Common myeloid progenitor, CD34-positive (primary cell): ENCODE data around the gene TBCEL.
A peak's percentile ranks its signal among the peaks of the same experiment; 100 is the strongest.

Source experiments
- CTCF ChIA-PET: fragments of 350-600 bp; sonication (Branson Sonifier 250); formaldehyde crosslinking; loops from one replicate; lab custom pipeline; 2021; ENCODE audit warnings: antibody characterized with exemption; lab: Charles Lee
- POLR2A ChIA-PET: fragments of 350-600 bp; sonication (Branson Sonifier 250); formaldehyde crosslinking; loops from one replicate; lab custom pipeline; 2021; ENCODE audit warnings: antibody characterized with exemption; lab: Charles Lee
- DNase-seq, 3 donors: peaks; one replicate each; pipeline versions ENCODE4 v3.0.0 to v3.0.0-alpha.2; 2013
- H3K27ac ChIP-seq, 2 experiments: 1 replicate in 1 of 2; 2 replicates in 1 of 2; pipeline ENCODE4 v1.7.0; 2013; ENCODE audit warnings: inconsistent platforms in 2 of 2, low read length in 2 of 2, mild to moderate bottlenecking in 2 of 2, low read depth in 1 of 2, moderate library complexity in 1 of 2; ENCODE audit not compliant: severe bottlenecking in 2 of 2, insufficient read depth in 1 of 2, poor library complexity in 1 of 2
- H3K27me3 ChIP-seq, 5 experiments: replicated peaks in 2 of 5; 1 replicate in 3 of 5; 2 replicates in 2 of 5; pipeline versions ENCODE4 v1.6.1 to v1.7.0; 2013; ENCODE audit warnings: low read length in 4 of 5, mild to moderate bottlenecking in 2 of 5, moderate library complexity in 2 of 5, inconsistent platforms in 1 of 5; ENCODE audit not compliant: insufficient read depth in 5 of 5, control insufficient read depth in 4 of 5
- H3K36me3 ChIP-seq, 4 experiments: 1 replicate in 2 of 4; 2 replicates in 2 of 4; pipeline versions ENCODE4 v1.6.1 to v1.7.0; 2013; ENCODE audit warnings: low read length in 3 of 4, control low read depth in 1 of 4, mild to moderate bottlenecking in 1 of 4; ENCODE audit not compliant: control insufficient read depth in 4 of 4, insufficient read depth in 4 of 4
- H3K4me1 ChIP-seq, 4 experiments: 1 replicate in 3 of 4; 2 replicates in 1 of 4; pipeline versions ENCODE4 v1.6.1 to v1.7.1; 2013; ENCODE audit warnings: low read length in 3 of 4, mild to moderate bottlenecking in 3 of 4, control low read depth in 1 of 4, inconsistent platforms in 1 of 4, moderate library complexity in 1 of 4; ENCODE audit not compliant: control insufficient read depth in 4 of 4, insufficient read depth in 4 of 4; ENCODE audit errors: control extremely low read depth in 1 of 4
- H3K4me3 ChIP-seq, 7 experiments: 1 replicate in 4 of 7; 2 replicates in 3 of 7; pipeline versions ENCODE4 v1.5.1 to v1.7.0; 2013; ENCODE audit warnings: mild to moderate bottlenecking in 7 of 7, low read length in 6 of 7, moderate library complexity in 6 of 7, inconsistent platforms in 2 of 7, low read depth in 2 of 7, control low read depth in 1 of 7; ENCODE audit not compliant: insufficient read depth in 4 of 7, control insufficient read depth in 1 of 7; ENCODE audit errors: extremely low read depth in 1 of 7
- H3K9me3 ChIP-seq, 5 experiments: 1 replicate in 4 of 5; 2 replicates in 1 of 5; pipeline versions ENCODE4 v1.6.1 to v1.7.1; 2013; ENCODE audit warnings: low read length in 4 of 5, mild to moderate bottlenecking in 2 of 5, inconsistent platforms in 1 of 5, low read depth in 1 of 5, moderate library complexity in 1 of 5; ENCODE audit not compliant: control insufficient read depth in 4 of 5, insufficient read depth in 2 of 5; ENCODE audit errors: control extremely low read depth in 1 of 5
- WGBS: methylation state at CpG from one replicate; pipeline ENCODE4 v1.1.5; 2013; ENCODE audit not compliant: insufficient coverage; 5-methylcytosine and 5-hydroxymethylcytosine counted together

Gene TBCEL

DNA sequence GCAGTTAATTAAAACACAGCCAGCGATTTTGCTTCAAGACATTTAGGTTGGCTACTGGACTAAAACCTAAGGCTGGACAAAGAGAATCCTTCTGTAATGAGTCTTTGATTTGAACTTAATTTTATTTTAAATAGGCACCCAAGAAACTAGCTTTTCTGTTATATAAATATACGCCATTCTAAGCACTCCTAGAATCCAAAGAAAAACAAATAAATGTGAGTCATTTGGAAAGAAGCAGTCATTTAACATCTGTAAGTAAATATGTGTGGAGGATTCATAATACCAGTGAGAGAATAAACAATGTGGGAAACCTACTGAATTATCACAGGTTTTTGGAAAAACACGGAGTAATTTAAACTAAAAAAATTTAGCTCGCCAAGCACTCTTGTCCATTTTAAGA, 76.0 kb downstream of the TBCEL start:
- POLR2A ChIA-PET: no interaction called here
- H3K27ac ChIP-seq: no peak overlapping the region
- H3K4me3 ChIP-seq: no peak overlapping the region
- no peak for DNase-seq
- H3K9me3 ChIP-seq: no peaks in the 10 kb centered on the region
- no peaks in the 10 kb centered on the region for H3K4me1 ChIP-seq
- WGBS: 100% methylated on average over 1 of the region's 4 CpGs
- no peaks in the 10 kb centered on the region for H3K36me3 ChIP-seq
- H3K27me3 ChIP-seq: peaks cover 0 to 3% (median 0%) of the 10 kb centered on the region in 5 experiments
- CTCF ChIA-PET: no interaction called here

DNA sequence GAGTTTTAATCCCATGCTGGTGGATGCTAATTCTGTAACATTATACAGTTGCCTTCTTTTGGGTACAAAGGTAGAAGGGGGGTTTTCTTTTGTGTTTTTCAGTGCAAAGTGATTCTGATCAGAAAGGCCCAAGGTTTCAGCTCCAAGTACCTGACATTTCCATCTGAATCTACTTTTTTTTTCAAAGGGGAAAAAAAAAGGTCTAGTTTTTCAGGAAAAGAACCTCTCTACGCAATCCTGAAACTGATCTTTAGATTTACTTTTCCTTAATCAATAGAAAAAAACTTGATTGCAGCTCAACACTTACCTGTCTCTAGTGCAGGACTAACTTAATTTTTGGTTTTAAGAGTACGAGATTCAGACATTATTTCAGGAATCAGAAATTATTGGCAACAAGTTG, 77.0 kb downstream of the TBCEL start, which contains the start of gene TECTA:
TSS of gene TECTA (plus strand) at position 301 of the 400 bp plus-strand sequence. CDS start 1,423 bp downstream, outside the sequence.
- no peaks in the 10 kb centered on the region for H3K36me3 ChIP-seq
- H3K4me1 ChIP-seq: no peaks in the 10 kb centered on the region
- H3K4me3 ChIP-seq: no peak within 1 kb of the TSS
- ChIA-PET CTCF (no interaction called here), POLR2A (no interaction called here)
- WGBS: 100% methylated on average over 1 of the region's 2 CpGs
- peaks cover 0 to 2% (median 0%) of the 10 kb centered on the region in 5 experiments for H3K27me3 ChIP-seq
- no peak for DNase-seq
- no peak within 1 kb of the TSS for H3K27ac ChIP-seq
- no peaks in the 10 kb centered on the region for H3K9me3 ChIP-seq

DNA sequence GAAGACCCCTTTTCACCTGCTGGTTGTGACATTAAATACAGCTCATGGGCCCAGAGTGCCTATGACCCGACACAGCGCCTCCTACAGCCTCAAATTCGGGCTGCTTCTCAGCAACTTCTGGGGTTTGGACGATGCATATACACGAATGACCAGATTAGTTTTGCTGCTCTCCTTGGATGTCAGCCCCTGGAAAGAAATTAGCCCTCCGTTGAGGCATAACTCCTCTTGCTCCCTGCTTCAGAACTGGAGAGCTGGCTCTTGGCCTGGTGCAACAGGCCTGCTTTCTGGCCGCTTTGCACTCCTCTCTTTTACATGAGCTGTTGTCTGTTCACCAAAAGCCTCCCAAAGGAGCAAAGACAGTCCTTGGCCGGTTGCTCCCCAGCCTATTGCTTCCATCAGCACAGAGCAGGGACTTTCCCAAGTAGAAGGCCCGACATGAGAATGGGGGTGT, 80.4 kb downstream of the TBCEL start:
- WGBS: 98% methylated on average over 7 of the region's 9 CpGs
- H3K27me3 ChIP-seq: peaks cover 0 to 2% (median 0%) of the 10 kb centered on the region in 5 experiments
- DNase-seq: peak in 1 of 3 donors; percentile 8
- no peak overlapping the region for H3K4me3 ChIP-seq
- H3K36me3 ChIP-seq: no peaks in the 10 kb centered on the region
- peaks cover 0 to 7% (median 2%) of the 10 kb centered on the region in 4 experiments for H3K4me1 ChIP-seq
- POLR2A ChIA-PET: no interaction called here
- no peak overlapping the region for H3K27ac ChIP-seq
- CTCF ChIA-PET: interaction anchor here (1.3 kb wide), 1 partner anchor 90 kb away, joined by 3 read pairs; no protein-coding TSS in a partner anchor
- no peaks in the 10 kb centered on the region for H3K9me3 ChIP-seq

DNA sequence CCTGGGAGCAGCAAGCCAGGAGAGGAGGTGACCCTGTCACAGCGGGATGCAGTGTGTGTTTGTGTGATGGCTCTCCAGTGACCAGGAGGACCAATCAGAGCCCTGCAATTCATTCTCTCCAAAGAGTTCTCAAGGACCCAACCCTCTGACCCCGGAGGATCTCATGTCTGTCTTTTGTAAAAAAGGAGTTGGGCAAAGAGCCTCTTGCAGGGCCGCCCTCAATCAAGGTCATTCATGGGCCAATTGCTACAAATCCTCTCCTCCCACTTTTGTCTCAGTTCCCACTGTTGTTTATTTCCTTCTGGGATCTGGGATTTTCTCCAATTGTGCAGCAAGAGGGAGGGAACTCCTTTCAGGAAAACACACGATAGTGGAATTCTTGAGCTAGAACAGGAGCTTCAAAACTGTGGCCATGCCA, 81.2 kb downstream of the TBCEL start:
- ChIA-PET POLR2A (no interaction called here), CTCF (interaction anchor here (0.8 to 1.1 kb wide), 4 partner anchors 15 to 594 kb away, joined by 3 to 4 read pairs (median 3); partner anchors contain the start of gene GRIK4)
- WGBS: 100% methylated on average over 3 of the region's 4 CpGs

DNA sequence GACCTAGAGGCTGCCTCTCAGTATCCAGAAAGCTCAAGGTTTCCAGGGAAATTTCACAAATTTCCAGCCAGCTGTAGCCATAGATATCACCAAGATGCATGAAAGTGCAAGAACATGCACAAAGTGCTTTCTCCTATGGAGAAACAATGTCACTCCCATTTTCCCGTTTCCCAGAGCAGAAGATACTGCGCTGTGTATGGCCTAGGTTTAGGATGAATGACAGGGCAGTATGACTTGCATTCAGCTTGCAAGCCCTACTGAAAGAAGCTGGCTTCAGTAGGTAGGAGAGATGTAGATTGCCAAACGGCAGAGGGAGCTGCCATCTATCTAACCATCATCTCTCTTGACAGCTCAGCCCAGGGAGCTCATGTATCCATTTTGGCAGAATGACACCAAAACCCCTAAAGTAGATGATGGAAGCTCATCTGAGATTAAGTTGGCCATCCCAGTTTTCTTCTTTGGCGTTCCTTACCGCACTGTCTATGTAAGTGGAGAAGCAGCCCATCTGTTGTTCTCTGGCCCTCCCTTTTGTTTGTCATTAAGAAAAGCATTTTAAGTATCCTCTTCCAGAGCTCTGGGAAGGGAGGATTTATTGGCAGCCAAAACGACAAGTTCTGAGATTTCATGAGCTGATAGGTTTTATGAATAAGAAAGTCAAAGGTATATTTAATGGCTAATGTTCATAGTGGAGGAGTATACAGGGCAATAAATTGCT, 81.7 kb downstream of the TBCEL start:
- Histone ChIP-seq H3K9me3 (no peaks in the 10 kb centered on the region), H3K36me3 (no peaks in the 10 kb centered on the region), H3K4me1 (peaks cover 0 to 12% (median 5%) of the 10 kb centered on the region in 4 experiments), H3K4me3 (no peak overlapping the region), H3K27me3 (peaks cover 0 to 2% (median 0%) of the 10 kb centered on the region in 5 experiments), H3K27ac (no peak overlapping the region)
- WGBS: 92% methylated on average over 5 of the region's 6 CpGs
- ChIA-PET CTCF (interaction anchor here (0.8 to 1.1 kb wide), 4 partner anchors 16 to 594 kb away, joined by 3 to 4 read pairs (median 3); partner anchors contain the start of gene GRIK4), POLR2A (no interaction called here)
- no peak for DNase-seq

More for the DNA sequence above, 81.2 kb downstream of the TBCEL start:
- Histone ChIP-seq H3K36me3 (no peaks in the 10 kb centered on the region), H3K27me3 (peaks cover 0 to 2% (median 0%) of the 10 kb centered on the region in 5 experiments), H3K4me1 (peaks cover 0 to 12% (median 5%) of the 10 kb centered on the region in 4 experiments), H3K27ac (no peak overlapping the region), H3K4me3 (no peak overlapping the region), H3K9me3 (no peaks in the 10 kb centered on the region)
- DNase-seq: no peak

DNA sequence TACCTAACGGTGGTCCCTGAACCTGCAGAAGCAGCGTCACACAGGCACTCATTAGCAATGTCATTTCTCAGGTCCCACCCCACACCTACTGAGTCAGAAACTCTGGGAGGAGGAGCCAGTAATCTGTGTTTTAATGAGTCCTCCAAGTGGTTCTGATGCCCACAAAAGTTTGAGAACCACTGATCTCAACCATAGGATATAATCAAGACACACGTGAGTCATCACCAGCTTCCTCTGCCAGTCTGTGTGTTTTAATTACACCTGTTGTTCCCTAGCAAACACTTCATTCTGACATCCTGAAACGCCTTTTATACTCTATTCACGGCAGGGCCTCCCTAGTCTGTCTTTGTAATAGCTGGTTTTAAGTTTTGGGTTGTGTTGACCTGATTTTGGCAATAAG, 82.9 kb downstream of the TBCEL start:
- H3K9me3 ChIP-seq: no peaks in the 10 kb centered on the region
- H3K4me1 ChIP-seq: peaks cover 0 to 12% (median 5%) of the 10 kb centered on the region in 4 experiments
- H3K4me3 ChIP-seq: no peak overlapping the region
- CTCF ChIA-PET: interaction anchor here (1.0 kb wide), 1 partner anchor 12 kb away, joined by 3 read pairs; no protein-coding TSS in a partner anchor
- peak in 2 of 3 donors; percentile 19 to 50 for DNase-seq
- no peak overlapping the region for H3K27ac ChIP-seq
- POLR2A ChIA-PET: no interaction called here
- no peaks in the 10 kb centered on the region for H3K36me3 ChIP-seq
- peaks cover 0 to 2% (median 0%) of the 10 kb centered on the region in 5 experiments for H3K27me3 ChIP-seq
- no CpG with 5 or more reads among the region's 5 CpGs for WGBS

DNA sequence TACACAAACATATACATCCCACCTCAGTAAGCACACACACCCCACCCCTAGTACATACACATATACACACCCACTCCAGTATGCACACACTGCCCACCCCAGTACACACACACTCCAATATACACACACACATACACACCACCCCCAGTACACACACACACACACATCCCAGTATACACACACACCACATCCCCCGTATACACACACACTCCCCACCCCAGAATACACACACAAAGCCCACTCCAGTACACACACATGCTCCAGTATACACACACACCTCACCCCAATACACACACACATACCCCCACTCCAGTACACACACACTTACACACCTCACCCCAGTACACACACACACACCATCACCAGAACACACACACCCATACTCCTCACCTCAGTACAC, 84.5 kb downstream of the TBCEL start:
- CTCF ChIA-PET: no interaction called here
- Histone ChIP-seq H3K4me1 (peaks cover 0 to 12% (median 5%) of the 10 kb centered on the region in 4 experiments), H3K9me3 (no peaks in the 10 kb centered on the region), H3K27me3 (peaks cover 0 to 3% (median 0%) of the 10 kb centered on the region in 5 experiments), H3K36me3 (no peaks in the 10 kb centered on the region), H3K27ac (no peak overlapping the region), H3K4me3 (no peak overlapping the region)
- 0% methylated on average over 1 of the region's 1 CpG for WGBS
- no peak for DNase-seq
- POLR2A ChIA-PET: no interaction called here
